ENCODE data around the gene WRNIP1.

WRNIP1 gene

DNA sequence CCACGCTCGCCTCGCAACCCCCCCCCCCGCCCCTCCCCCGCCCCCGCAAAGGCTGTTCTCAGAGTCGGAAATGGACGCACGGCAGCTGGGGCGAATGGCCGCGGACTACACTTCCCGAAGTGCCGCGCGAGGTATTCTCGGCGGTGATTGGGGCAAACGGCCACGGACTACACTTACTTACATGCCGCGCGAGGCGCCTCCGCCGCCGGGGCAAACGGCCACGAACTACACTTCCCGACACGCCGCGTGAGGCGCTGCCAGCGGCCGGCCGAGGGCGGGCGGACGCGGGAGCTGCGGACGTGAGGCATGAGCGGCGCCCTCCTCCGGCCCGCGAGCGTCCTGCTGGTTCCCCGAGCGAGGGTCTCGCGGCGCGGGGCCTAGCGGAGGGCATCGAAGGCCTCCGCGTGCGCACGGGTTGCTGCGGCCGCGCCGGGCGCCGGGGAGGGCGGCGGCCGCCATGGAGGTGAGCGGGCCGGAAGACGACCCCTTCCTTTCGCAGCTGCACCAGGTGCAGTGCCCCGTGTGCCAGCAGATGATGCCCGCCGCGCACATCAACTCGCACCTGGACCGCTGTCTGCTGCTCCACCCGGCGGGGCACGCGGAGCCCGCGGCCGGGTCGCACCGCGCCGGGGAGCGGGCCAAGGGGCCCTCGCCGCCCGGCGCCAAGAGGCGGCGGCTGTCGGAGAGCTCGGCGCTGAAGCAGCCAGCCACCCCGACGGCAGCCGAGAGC, at the start of gene WRNIP1:
WRNIP1 (plus strand) TSS at position 228 of the 730 bp plus-strand sequence; CDS start at position 458, 230 bp downstream.
- peak; percentile 88 to 96 (median 94) for DNase-seq (ENCODE audit: low read depth in 2 of 3, low spot score in 1 of 3)

- DNase-seq (ENCODE audit: low read depth in 2 of 3, low spot score in 1 of 3), result no peak
These were observed 49.5 kb upstream of the WRNIP1 start for GRCh38 chr6:2715737-2716136.

DNA sequence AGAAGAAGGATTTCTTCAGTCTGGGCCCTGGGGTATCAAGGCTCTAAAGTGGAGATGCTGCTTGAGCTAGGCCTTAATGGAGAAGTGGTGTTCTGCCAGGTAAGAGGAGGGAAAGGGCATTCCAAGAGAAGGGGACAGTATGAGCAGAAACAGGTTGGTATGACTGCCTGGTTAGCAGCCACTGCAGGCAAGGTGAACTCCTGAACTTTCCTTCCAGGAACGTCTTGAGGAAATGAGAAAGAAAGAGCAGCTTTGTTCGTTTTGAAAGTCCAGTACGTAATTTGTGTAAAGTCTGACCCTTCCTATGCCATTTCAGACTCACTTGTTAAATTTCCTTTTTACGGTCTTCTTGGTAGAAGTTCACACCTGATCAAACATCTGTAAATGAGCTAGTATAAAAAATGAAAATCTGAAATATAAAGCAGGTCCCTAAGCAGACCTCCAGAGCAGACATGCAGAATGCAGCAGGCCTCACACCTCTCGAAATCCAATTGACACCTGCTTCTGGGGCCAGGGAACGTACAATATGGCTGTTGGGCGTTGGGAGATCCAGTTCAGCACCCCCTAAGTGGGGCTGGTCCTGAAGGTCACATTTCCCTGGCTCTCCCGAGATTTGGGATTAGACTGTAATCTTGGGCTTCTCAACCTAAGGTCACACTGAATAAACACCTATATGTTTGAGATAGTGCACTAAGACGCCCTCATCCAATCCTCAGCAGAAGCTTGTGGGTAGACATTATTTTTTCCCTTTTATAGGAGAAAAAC, 48.1 kb upstream of the WRNIP1 start:
- DNase-seq (ENCODE audit: low read depth in 2 of 3, low spot score in 1 of 3), result no peak

- no peak for DNase-seq (ENCODE audit: low read depth in 2 of 3, low spot score in 1 of 3)
These were observed 46.7 kb upstream of the WRNIP1 start for GRCh38 chr6:2718334-2719092.

DNA sequence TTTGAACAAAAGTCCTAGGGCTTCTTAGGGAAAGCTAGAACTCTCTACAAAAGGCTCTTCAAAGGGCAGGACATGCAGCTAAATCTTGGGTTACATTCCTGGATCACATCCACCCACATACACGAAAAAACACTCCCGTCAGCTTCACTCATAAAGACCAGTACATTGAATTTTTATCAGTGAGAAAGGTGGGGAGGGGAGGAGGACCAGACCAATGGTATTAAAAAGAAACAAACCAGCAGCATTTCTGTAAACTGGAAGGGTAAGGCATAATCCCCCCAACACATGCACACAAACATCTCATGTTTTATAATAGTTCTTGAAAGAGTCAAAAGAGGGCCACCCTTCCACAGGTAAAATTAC, 46.1 kb upstream of the WRNIP1 start:
- no peak for DNase-seq (ENCODE audit: low read depth in 2 of 3, low spot score in 1 of 3)

GRCh38 chr6:2721219-2721618, 44.0 kb upstream of the WRNIP1 start:
- DNase-seq (ENCODE audit: low read depth in 2 of 3, low spot score in 1 of 3), result no peak

DNA sequence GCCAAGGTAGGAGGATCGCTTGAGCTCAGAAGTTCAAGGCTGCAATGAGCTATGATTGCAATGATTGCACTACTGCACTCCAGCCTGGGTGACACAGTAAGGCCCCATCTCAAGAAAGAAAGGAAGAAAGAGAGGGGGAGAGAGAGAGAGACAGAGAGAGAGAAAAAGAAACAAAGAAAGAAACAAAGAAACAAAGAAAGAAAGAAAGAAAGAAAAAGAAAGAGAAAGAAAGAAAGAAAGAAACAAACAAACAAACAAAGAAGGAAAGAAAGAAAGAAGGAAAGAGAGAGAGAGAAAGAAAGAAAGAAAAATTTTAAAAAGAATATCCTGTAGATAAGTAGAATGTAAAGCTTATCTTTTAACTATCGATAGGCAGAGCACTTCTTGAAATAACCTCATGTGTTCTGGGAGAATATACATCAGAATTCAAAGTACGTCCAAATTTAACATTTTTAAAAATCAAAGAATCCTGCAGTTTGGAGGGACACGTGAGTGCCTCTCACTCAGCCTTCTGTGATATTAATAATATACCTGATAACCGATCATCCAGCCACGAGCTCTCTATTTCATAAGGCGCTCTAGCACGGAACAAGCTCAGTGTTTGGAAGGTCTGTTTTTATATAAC, 39.7 kb upstream of the WRNIP1 start:
- no peak for DNase-seq (ENCODE audit: low read depth in 2 of 3, low spot score in 1 of 3)

- DNase-seq (ENCODE audit: low read depth in 2 of 3, low spot score in 1 of 3), result no peak
These were observed 39.1 kb upstream of the WRNIP1 start for GRCh38 chr6:2725999-2726567.

DNA sequence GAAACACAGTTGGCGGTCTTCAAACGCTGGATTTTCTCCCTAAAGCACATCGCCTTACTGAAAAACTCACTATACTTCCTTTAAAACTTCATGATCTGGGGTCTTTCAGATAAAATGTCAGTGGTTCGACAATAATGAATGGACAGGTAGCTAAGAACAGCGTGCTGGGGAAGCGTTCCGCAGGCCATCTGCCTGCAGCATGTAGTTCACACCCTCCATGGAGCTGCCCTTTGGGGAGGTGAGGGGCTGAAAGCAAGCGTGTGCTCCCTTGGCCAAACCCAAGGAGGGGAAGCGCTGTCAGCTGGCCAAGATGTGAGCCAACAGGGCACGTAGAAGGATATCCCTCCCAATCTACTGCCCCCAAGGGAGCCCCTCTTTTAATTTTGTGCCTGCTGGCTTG, 35.3 kb upstream of the WRNIP1 start:
- no peak for DNase-seq (ENCODE audit: low read depth in 2 of 3, low spot score in 1 of 3)

GRCh38 chr6:2730353-2731107, 34.7 kb upstream of the WRNIP1 start:
- no peak for DNase-seq (ENCODE audit: low read depth in 2 of 3, low spot score in 1 of 3)

DNA sequence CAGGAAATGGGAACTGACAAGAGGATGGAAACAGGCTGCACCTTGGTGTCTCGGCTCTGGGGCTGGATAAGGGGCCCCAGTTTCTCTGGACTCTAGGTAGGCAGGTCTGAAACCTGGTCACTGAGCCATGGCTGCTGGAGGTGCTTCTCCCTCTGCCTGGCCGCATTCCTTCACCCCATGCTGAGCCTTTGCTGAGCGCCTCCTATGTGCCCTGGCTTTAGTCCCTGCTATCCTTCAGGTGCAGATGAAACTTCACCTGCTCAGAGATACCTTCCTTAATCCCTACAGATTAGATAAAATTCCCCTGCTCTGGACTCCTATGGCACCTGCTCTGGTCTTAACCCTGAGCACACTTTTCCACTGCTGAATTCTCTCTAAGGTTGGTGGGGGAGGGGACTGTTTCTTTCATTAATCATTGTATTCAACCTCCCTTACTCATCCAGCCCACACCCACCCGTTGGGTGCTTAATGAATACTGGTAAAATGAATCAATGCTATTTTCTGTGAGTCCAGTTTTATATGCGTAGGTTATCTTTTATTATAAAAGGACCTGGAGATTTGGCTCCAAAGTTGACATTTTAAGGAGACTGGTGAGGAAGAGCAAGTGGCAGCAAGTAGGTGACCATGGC, 33.8 kb upstream of the WRNIP1 start:
- no peak for DNase-seq (ENCODE audit: low read depth in 2 of 3, low spot score in 1 of 3)

- DNase-seq (ENCODE audit: low read depth in 2 of 3, low spot score in 1 of 3), result no peak
These were observed 32.6 kb upstream of the WRNIP1 start for GRCh38 chr6:2732503-2733089.

- peak; percentile 26 to 42 (median 32) for DNase-seq (ENCODE audit: low read depth in 2 of 3, low spot score in 1 of 3)
These were observed 31.9 kb upstream of the WRNIP1 start for GRCh38 chr6:2733324-2733723.

GRCh38 chr6:2733736-2734480, 31.3 kb upstream of the WRNIP1 start:
- no peak for DNase-seq (ENCODE audit: low read depth in 2 of 3, low spot score in 1 of 3)

DNA sequence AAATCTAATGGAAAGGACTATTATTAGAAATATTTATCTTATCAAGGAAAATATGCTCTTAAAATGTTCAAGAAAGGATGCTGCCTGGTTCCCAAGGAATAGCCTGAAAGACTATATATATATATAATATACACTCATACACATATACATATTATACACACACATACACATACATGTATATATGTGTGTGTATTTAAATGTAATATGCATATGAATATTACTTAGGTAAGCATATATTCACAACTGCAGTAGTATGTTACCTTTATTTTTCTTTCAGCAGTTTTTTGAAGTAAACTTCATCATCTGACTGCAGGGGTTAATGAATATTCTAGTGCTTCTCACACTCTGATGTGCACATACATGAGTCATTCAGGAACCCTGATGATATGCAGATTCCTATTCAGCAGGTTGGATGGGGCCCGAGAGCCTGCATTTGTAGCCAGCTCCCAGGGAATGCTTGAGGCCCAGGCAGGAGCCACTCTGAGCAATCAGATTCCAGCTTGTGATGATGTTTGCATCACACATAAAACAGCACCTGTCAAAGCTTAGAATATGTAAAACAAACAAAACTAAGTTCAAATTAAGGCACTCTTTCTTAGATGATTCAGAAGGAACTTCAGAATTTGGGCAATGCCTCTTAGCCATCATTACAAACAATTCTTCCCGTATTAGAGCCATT, 30.6 kb upstream of the WRNIP1 start:
- DNase-seq (ENCODE audit: low read depth in 2 of 3, low spot score in 1 of 3), result no peak

- no peak for DNase-seq (ENCODE audit: low read depth in 2 of 3, low spot score in 1 of 3)
These were observed 27.3 kb upstream of the WRNIP1 start for GRCh38 chr6:2737885-2738284.

- DNase-seq (ENCODE audit: low read depth in 2 of 3, low spot score in 1 of 3), result peak; percentile 22 to 42 (median 30)
These were observed 26.7 kb upstream of the WRNIP1 start for GRCh38 chr6:2738373-2738979.

- DNase-seq (ENCODE audit: low read depth in 2 of 3, low spot score in 1 of 3), result no peak
These were observed 25.9 kb upstream of the WRNIP1 start for GRCh38 chr6:2739335-2739734.

Data from stimulated activated CD4-positive, alpha-beta T cell treated with anti-CD3 and anti-CD28 coated beads, Interleukin-12 subunit alpha, Interleukin-12 subunit beta, amount 100 ng/mL, for 48 hours (primary cell).